H7 (cell line): Measurements from ENCODE around the gene SBK1. TPM values are rescaled to one million over a fixed set of nuclear protein-coding genes. Genes with fewer than 3 reads are reported as not detected.
"Not testable (repeated sequence)": the region's sequence is repeated elsewhere in the genome, so short reads cannot be mapped to it uniquely, and the experiment has no call there.

Experiments
- DNase-seq: peaks from one replicate; pipeline ENCODE4 v3.0.0; 2012
- H3K27me3 ChIP-seq: 2 replicates; pipeline ENCODE4 v1.6.0; 2011; ENCODE audit warnings: mild to moderate bottlenecking, low read length; ENCODE audit not compliant: control insufficient read depth, insufficient read depth
- H3K36me3 ChIP-seq: replicated peaks from 2 replicates; pipeline ENCODE4 v1.5.1; 2011; ENCODE audit warnings: low read length; ENCODE audit not compliant: control insufficient read depth, insufficient read depth
- H3K4me3 ChIP-seq: 2 replicates; pipeline ENCODE4 v1.5.1; 2011; ENCODE audit warnings: low read depth, mild to moderate bottlenecking, control low read depth, low read length, moderate library complexity; ENCODE audit not compliant: insufficient read depth
- total RNA-seq: library from RNA; depleted of rRNA; stranded (reverse); fragments of >200 nt; shearing (Covaris generic); gene quantifications from 2 replicates; pipeline ENCODE4 v1.2.3, GENCODE V29; 2014; rRNA removed

SBK1 gene
- 23.6 and 26.0 TPM in 2 replicates for total RNA-seq

DNA sequence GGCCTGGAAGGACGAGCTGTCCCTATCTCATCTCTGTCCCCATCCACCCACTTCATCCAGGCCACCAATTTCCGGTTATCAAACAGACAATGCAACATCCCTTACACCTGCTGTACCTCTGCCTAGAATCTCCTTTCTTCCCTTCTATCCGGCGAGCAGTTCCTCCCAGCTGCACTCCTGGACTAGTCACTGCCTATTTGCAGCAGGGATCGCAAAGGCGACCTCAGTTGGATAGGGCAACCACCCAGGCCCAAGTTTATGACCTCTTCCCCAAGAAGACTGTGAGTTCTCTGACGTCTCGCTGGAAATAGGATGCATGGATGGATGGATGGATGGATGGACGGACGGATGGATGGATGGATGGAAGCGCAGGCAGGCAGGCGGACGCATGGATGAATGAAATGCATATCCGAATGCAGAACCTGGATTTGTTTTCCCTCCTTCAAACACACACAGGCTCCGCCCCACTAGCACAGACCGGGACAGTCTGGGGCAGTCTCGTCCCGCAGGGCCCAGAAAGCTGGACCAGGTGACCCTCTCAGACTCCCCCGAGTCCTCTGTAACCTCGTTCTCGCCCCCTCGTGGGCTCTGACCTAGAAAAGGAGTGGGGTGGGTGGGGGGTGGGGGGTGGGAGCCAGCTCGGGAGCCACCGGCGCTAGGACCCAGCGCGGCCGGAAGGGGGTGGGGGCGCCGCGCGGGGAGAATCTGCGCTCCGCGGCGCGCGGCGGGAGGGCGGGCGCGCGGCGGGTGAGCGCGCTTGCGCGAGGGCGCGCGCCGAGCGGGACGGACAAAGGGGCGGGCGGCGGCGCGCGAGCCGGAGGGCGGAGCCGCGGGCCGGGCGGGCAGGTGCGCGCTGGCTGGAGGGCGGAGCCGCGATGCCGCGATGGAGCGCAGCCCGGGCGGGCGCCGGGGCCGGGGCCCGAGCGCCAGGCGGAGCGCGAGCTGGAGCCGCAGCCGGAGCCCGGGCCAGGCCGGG, at the start of gene SBK1:
SBK1 (plus strand) TSS at position 875 of the 976 bp plus-strand sequence. CDS start 24,867 bp downstream, outside the sequence.
- H3K36me3 ChIP-seq = peaks cover 7% of the 10 kb centered on the region
- peak; percentile 99 for DNase-seq
- no peaks in the 10 kb centered on the region for H3K27me3 ChIP-seq

DNA sequence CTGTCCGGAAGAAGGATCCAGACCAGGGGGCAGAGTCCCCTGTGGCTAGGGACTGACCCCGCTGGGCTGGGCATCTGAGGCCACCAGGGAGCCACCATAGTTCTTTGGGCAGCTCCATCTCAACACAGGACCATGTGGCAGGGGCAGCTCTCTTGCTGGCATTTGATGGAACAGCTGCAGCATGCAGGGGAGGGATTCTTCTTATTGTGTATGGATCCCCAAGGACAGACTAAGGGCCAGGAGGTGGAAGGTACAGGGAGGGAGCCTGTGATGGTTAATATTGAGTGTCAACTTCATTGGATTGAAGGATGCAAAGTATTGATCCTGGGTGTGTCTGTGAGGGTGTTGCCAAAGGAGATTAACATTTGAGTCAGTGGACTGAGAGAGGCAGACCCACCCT, 42.8 kb upstream of the SBK1 start:
- H3K36me3 ChIP-seq, DNase-seq: not testable (repeated sequence)

More for the DNA sequence above, at the start of gene SBK1:
- H3K4me3 ChIP-seq = peak within 1 kb of the TSS; percentile 85

GRCh38 chr16:28250999-28251398, 41.3 kb upstream of the SBK1 start:
- no peak for DNase-seq
- H3K27me3 ChIP-seq = no peaks in the 10 kb centered on the region
- no peaks in the 10 kb centered on the region for H3K36me3 ChIP-seq

More for the DNA sequence above, 42.8 kb upstream of the SBK1 start:
- H3K4me3 ChIP-seq, H3K27me3 ChIP-seq: not testable (repeated sequence)

GRCh38 chr16:28254158-28254557, 38.2 kb upstream of the SBK1 start:
- H3K27me3 ChIP-seq = no peaks in the 10 kb centered on the region; the same call in 1 of the 2 replicates

More at GRCh38 chr16:28250999-28251398, 41.3 kb upstream of the SBK1 start:
- H3K4me3 ChIP-seq = no peak overlapping the region

DNA sequence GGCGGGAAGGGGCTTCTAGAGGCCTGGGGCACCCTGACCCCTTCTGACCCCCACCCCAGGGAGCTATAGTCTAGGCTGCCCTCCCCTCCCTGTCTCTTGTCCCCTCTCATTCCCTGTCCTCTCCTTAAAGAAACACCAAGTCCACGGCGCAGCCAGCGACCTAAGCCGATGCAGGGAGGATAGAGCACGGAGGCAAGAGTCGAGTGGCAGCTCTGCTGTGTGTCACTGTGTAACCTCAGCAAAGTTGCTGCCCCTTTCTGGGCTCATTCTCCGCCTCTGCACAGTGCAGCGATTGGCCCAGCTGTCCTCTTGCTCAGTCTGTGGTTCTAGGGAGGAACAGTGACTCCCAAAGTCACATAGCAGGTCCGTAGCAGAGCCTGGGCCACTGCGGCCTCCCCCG, 36.5 kb upstream of the SBK1 start:
- Histone ChIP-seq H3K27me3 (no peaks in the 10 kb centered on the region; the same call in 1 of the 2 replicates), H3K36me3 (no peaks in the 10 kb centered on the region), H3K4me3 (no peak overlapping the region)
- no peak for DNase-seq

More at GRCh38 chr16:28254158-28254557, 38.2 kb upstream of the SBK1 start:
- Histone ChIP-seq H3K4me3 (no peak overlapping the region), H3K36me3 (no peaks in the 10 kb centered on the region)
- no peak for DNase-seq

GRCh38 chr16:28257256-28257655, 35.1 kb upstream of the SBK1 start:
- no peaks in the 10 kb centered on the region; the same call in 1 of the 2 replicates for H3K27me3 ChIP-seq
- no peak for DNase-seq
- H3K4me3 ChIP-seq = no peak overlapping the region
- H3K36me3 ChIP-seq = no peaks in the 10 kb centered on the region

DNA sequence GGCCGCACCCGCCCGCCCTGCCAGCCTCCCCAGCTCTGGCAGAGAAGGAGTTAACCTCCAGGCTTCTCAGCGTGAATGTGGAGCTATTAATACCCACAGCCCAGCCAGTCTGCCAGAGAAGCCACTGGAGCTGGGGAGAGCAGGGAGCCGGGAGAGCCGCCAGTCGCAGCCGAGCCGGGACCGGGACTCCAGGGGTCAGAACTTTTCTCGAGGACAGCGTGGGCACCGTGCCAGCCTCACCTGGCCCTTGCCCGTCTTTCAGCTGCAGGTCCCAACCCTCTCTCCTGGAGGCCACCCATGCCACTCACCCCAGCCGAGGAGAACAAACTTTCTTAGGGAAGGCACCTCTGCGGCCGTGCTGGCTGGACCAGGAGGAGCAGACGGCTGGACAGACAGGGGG, 33.8 kb upstream of the SBK1 start:
- Histone ChIP-seq H3K36me3 (no peaks in the 10 kb centered on the region), H3K27me3 (no peaks in the 10 kb centered on the region; the same call in 1 of the 2 replicates), H3K4me3 (peak overlapping the region; percentile 28)
- DNase-seq = peak; percentile 81

DNA sequence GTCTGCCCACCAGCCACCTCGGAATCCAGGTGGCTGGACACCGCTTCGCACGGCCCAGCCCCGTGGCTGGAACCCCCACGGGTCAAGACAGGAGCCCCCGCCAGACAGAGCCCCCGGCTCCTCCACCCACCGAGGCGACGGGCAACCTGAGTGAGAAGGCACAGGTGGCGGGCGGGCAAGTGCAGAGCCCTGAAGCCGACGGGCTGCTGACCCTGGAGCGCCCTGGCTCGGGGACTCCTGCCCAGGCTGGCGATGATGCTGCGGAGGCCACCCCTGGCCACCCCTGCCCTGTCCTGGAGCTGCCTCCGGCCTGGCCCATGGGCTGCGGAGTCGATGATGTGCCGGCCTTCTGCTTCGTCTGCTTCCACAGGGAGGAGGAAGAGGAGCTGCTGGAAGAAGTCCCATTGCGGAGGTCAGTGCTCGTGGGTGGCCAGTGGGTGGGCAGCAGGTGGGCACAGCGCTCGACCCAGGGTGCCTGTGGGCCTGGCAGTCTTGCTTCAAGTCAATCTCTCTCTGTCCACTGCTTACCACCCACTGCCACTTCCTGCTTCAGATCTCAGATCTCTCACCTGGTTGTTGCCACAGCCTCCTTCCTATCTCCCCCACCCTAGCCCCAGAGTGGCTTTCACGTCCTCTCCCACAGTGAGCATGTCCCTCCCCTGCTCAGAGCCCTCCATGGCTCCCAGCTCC, 33.1 kb upstream of the SBK1 start:
- no peaks in the 10 kb centered on the region for H3K36me3 ChIP-seq
- H3K4me3 ChIP-seq = peak overlapping the region; percentile 28
- H3K27me3 ChIP-seq = no peaks in the 10 kb centered on the region; the same call in 1 of the 2 replicates
- peak; percentile 51 for DNase-seq

- DNase-seq = no peak
- Histone ChIP-seq H3K27me3 (no peaks in the 10 kb centered on the region; the same call in 1 of the 2 replicates), H3K4me3 (peak overlapping the region; percentile 16; the same call in 1 of the 2 replicates)
These were observed 32.6 kb upstream of the SBK1 start for GRCh38 chr16:28259781-28260150.

GRCh38 chr16:28260193-28260592, 32.1 kb upstream of the SBK1 start:
- Histone ChIP-seq H3K4me3 (no peak overlapping the region; the same call in 1 of the 2 replicates), H3K36me3 (no peaks in the 10 kb centered on the region), H3K27me3 (no peaks in the 10 kb centered on the region; the same call in 1 of the 2 replicates)
- peak; percentile 74 for DNase-seq

More at GRCh38 chr16:28259781-28260150, 32.6 kb upstream of the SBK1 start:
- H3K36me3 ChIP-seq = no peaks in the 10 kb centered on the region

DNA sequence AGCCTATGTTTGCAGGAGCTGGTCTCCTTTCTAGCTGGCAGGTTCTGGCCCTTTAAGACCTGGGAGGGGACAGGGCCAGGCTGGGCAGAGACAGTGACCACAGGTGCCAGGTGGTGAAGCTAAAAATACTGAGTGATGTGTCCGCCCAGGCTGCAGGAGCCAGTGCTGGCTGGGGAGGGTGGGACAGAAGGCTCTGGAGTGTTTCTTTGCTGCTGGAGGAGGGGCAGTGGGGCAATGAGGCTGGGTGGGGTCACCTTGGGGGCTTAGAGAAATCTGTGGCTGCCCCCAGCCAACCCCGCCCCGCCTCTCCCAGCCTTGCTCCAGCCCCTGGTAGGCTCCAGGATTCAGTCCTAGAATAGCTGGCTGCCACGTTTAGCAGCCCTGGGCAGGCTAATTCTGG, 30.4 kb upstream of the SBK1 start:
- no peak for DNase-seq
- H3K27me3 ChIP-seq = no peaks in the 10 kb centered on the region; the same call in 1 of the 2 replicates
- no peaks in the 10 kb centered on the region for H3K36me3 ChIP-seq
- H3K4me3 ChIP-seq = no peak overlapping the region

DNA sequence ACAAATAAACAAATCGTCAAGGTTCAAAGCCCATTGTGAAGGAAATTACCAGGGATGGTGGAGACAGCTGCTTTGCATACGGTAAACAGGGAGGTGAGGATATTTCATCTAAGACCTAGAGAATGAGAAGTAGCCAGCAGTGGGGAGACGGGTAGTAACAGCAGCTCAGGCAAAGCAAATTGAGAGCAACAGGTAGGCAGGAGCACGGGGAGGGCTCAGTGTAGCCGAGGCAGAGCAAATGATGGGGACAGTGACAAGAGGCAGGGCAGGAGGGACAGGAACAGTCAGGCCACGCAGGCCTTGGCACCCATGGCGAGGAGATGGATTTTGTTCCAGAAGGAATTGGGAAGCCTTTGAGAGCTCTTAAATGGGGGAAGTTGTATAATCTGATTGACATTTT, 29.0 kb upstream of the SBK1 start:
- Histone ChIP-seq H3K27me3 (no peaks in the 10 kb centered on the region; the same call in 1 of the 2 replicates), H3K4me3 (no peak overlapping the region), H3K36me3 (no peaks in the 10 kb centered on the region)
- DNase-seq = no peak

GRCh38 chr16:28264656-28265055, 27.7 kb upstream of the SBK1 start:
- no peak overlapping the region for H3K4me3 ChIP-seq
- H3K27me3 ChIP-seq = no peaks in the 10 kb centered on the region
- peak; percentile 28 for DNase-seq
- H3K36me3 ChIP-seq = no peaks in the 10 kb centered on the region

DNA sequence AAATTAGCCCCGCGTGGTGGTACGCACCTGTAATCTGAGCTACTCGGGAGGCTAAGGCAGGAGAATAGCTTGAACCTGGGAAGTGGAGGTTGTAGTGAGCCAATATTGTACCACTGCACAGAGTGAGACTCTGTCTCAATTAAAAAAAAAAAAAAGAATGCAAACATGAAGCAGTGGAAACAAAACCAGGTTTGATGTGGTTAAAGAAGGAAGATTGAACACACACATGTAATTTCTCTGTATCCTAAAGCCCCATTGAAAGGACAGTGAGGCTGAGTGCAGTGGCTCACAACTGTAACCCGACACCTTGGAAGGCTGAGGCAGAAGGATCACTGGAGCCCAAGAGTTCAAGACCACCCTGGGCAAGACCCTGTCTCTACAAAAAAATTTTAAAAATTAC, 26.5 kb upstream of the SBK1 start:
- Histone ChIP-seq H3K27me3 (no peaks in the 10 kb centered on the region), H3K36me3 (no peaks in the 10 kb centered on the region), H3K4me3 (no peak overlapping the region)
- no peak for DNase-seq
